ENCODE results near the gene LRRC46. TPM values are rescaled to one million over a fixed set of nuclear protein-coding genes. Genes with fewer than 3 reads are reported as not detected.
A peak's percentile ranks its signal among the peaks of the same experiment; 100 is the strongest.

The LRRC46 gene
- total RNA-seq, 1 donor from 2014 or later = 1.4 TPM

DNA sequence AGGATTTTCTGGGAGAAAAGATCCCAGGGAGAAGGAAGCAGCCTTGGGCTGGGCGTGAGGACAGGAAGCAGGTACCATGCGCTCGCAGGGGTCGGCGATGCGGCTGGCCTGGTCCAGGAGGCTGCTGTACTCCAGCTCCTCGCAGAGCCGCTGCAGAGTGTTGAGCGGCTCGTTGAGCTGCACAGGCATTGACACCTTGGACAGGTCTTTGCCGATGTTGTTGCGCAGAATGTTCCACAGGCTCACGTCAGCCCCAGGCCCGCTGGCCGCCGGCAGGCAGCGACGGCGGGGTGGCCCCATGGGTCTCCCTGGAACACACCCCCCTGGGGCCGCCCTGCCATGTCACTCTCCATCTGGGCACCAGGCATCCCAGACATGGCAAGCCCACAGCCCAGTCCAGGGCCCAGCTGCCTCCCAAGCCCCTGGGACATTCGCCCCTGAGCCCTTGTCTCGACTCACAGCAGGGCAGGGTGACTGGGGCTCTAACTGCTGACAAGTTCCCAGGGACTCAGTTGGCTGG lies 17.9 kb upstream of the LRRC46 start:
- Mint-ChIP-seq H3K36me3 (ENCODE audit: low read depth) (no peaks in the 10 kb centered on the region), H3K9me3 (no peaks in the 10 kb centered on the region), H3K4me1 (no peaks in the 10 kb centered on the region), H3K27ac (ENCODE audit: unreplicated experiment) (no peak overlapping the region), H3K27me3 (ENCODE audit: low read depth) (no peaks in the 10 kb centered on the region), H3K4me3 (no peak overlapping the region)
- TF ChIP-seq CTCF (conservative IDR thresholded peaks at IDR 0.05) = no peak
- DNase-seq (ENCODE audit: low read depth, low spot score) = no peak

GRCh38 chr17:47815106-47815918 lies 16.2 kb upstream of the LRRC46 start:
- Mint-ChIP-seq H3K27ac (ENCODE audit: unreplicated experiment) (no peak overlapping the region), H3K36me3 (ENCODE audit: low read depth) (no peaks in the 10 kb centered on the region), H3K4me1 (no peaks in the 10 kb centered on the region), H3K9me3 (no peaks in the 10 kb centered on the region), H3K4me3 (no peak overlapping the region), H3K27me3 (ENCODE audit: low read depth) (no peaks in the 10 kb centered on the region)
- TF ChIP-seq CTCF (conservative IDR thresholded peaks at IDR 0.05) = no peak
- DNase-seq (ENCODE audit: low read depth, low spot score) = no peak

DNA sequence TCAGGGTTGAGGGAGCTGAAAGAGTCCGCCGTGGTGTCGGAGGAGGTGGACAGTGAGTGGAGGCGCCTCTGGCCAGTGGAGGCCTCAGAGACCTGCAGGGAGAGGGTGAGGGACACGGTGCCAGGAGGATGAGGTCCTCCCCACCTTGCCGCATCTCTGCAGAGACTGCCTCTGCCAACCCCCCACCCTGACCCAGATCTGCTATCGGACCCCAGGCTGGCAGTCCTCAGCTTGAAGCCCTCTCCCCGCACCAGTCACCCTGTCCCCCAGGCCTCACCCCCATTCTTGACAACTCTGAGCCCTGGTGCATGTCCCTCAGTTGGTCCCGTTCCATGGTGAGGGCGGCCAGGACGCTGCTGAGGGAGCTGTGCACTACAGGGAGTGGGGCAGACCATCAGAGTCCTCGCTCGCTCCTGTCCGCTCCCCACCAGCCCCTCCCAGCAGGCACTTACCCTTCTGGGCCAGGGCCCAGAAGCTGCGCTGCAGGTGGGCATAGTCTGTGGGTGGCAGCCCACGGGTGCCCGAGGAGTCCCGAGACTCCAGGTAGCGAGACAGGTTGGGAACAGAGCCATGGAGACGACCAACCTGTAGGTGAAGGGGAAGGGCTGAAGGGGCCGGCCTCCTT lies 15.2 kb upstream of the LRRC46 start:
- Mint-ChIP-seq H3K9me3 (no peaks in the 10 kb centered on the region), H3K27me3 (ENCODE audit: low read depth) (no peaks in the 10 kb centered on the region), H3K27ac (ENCODE audit: unreplicated experiment) (no peak overlapping the region), H3K36me3 (ENCODE audit: low read depth) (no peaks in the 10 kb centered on the region), H3K4me3 (no peak overlapping the region), H3K4me1 (peaks cover 6% of the 10 kb centered on the region)
- no peak for TF ChIP-seq CTCF (conservative IDR thresholded peaks at IDR 0.05)
- DNase-seq (ENCODE audit: low read depth, low spot score) = no peak

GRCh38 chr17:47816947-47817346 lies 14.5 kb upstream of the LRRC46 start:
- H3K4me3 Mint-ChIP-seq = no peak overlapping the region
- no peak for TF ChIP-seq CTCF (conservative IDR thresholded peaks at IDR 0.05)
- H3K27me3 Mint-ChIP-seq (ENCODE audit: low read depth) = no peaks in the 10 kb centered on the region
- DNase-seq (ENCODE audit: low read depth, low spot score) = no peak
- H3K27ac Mint-ChIP-seq (ENCODE audit: unreplicated experiment) = peak overlapping the region; percentile 43
- H3K4me1 Mint-ChIP-seq = peaks cover 14% of the 10 kb centered on the region
- no peaks in the 10 kb centered on the region for H3K9me3 Mint-ChIP-seq
- no peaks in the 10 kb centered on the region for H3K36me3 Mint-ChIP-seq (ENCODE audit: low read depth)

GRCh38 chr17:47818002-47818695 lies 13.3 kb upstream of the LRRC46 start:
- no peaks in the 10 kb centered on the region for H3K36me3 Mint-ChIP-seq (ENCODE audit: low read depth)
- H3K4me3 Mint-ChIP-seq = no peak overlapping the region
- no peaks in the 10 kb centered on the region for H3K27me3 Mint-ChIP-seq (ENCODE audit: low read depth)
- peaks cover 17% of the 10 kb centered on the region for H3K4me1 Mint-ChIP-seq
- no peak for TF ChIP-seq CTCF (conservative IDR thresholded peaks at IDR 0.05)
- no peak overlapping the region for H3K27ac Mint-ChIP-seq (ENCODE audit: unreplicated experiment)
- DNase-seq (ENCODE audit: low read depth, low spot score) = no peak
- H3K9me3 Mint-ChIP-seq = no peaks in the 10 kb centered on the region

Data from neural crest cell (in vitro differentiated cells).